Esophagus muscularis mucosa (tissue), 3 donors: ENCODE data around the gene JSRP1.

Experiments used
- POLR2A ChIP-seq: fragments of 450-650 bp; IDR thresholded peaks from one replicate; pipeline ENCODE4 v1.6.1; 2017; ENCODE audit warnings: antibody characterized with exemption, moderate library complexity, mild to moderate bottlenecking, low read depth
- TF ChIP-seq, protein P1 (sequence below), 3 experiments: fragments of 200-600 bp in 2 of 3; fragments of 450-650 bp in 1 of 3; sonication (generic) in 2 of 3; IDR thresholded peaks; one replicate each; pipeline ENCODE4 v1.5.1; 2017 to 2019; ENCODE audit warnings: antibody characterized with exemption in 3 of 3, mild to moderate bottlenecking in 2 of 3, moderate library complexity in 1 of 3

DNA sequence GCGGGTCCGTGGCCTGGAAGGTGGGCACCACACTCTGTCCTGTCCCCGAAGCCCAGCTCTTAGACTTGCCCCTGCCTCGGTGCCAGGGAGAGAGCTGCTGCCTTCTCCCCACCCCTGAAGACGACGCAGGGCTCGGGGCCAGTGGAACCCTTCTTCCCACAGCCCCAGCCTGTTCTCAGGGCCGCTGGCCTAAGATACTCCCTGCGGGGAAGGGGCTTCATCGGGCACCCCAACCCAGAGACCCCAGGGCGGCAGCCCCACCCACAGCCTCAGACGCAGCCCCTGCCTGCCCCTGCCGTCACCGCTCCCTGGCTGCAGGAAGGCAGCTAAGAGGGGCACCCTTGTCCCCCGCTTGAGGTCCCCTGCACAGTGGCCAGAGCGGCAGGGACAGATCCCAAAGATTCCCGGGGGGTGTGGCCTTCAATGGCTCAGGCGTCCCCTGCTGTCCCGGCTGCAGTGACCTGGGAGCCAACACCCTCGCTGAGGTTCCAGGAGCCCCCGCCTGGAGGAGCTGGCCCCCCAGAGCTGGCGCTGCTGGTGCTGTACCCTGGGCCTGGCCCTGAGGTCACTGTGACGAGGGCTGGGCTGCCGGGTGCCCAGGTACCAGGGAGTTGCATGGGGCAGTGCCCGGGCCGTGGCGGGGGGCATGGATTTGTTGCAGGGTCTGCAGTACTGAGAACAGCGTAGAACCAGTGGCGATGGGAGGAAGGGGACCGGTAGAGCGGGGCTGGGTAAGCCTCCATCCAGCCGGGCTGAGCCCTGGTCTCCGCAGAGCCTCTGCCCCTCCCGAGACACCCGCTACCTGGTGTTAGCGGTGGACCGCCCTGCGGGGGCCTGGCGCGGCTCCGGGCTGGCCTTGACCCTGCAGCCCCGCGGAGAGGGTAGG, 6.1 kb downstream of the JSRP1 start:
- TF ChIP-seq, protein P1, sequence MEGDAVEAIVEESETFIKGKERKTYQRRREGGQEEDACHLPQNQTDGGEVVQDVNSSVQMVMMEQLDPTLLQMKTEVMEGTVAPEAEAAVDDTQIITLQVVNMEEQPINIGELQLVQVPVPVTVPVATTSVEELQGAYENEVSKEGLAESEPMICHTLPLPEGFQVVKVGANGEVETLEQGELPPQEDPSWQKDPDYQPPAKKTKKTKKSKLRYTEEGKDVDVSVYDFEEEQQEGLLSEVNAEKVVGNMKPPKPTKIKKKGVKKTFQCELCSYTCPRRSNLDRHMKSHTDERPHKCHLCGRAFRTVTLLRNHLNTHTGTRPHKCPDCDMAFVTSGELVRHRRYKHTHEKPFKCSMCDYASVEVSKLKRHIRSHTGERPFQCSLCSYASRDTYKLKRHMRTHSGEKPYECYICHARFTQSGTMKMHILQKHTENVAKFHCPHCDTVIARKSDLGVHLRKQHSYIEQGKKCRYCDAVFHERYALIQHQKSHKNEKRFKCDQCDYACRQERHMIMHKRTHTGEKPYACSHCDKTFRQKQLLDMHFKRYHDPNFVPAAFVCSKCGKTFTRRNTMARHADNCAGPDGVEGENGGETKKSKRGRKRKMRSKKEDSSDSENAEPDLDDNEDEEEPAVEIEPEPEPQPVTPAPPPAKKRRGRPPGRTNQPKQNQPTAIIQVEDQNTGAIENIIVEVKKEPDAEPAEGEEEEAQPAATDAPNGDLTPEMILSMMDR (IDR thresholded peaks at IDR 0.05) = no peak
- TF ChIP-seq POLR2A = no peak
